Measurements from ENCODE around the gene CCDC24. TPM values are rescaled to one million over a fixed set of nuclear protein-coding genes. Genes with fewer than 3 reads are reported as not detected.
A peak's percentile ranks its signal among the peaks of the same experiment; 100 is the strongest.

The CCDC24 gene
- total RNA-seq, 1 donor from 2014 or later: 9.6 TPM

DNA sequence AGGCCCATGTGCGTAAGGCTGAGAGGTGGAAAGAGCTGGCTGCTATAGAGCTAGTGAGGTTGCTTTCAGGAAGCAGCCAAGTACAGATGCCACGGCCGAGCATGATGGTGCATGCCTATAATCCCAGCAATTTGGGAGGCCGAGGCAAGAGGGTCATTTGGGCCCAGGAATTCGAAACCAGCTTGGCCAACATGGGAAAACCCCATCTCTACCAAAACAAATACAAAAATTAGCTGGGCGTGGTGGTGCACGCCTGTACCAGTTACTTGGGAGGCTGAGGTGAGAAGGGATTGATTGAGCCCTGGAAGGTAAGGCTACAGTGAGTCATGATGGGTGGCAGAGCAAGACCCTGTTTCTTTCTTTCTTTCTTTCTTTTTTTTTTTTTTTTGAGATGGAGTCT lies 2.7 kb downstream of the CCDC24 start:
- no peaks in the 10 kb centered on the region for H3K27me3 ChIP-seq (ENCODE audit: control insufficient read depth, insufficient read depth, low read length)
- no peak overlapping the region for H3K4me3 ChIP-seq (ENCODE audit: low read depth, low read length)
- DNase-seq (ENCODE audit: low read depth): no peak
- TF ChIP-seq, protein P1, sequence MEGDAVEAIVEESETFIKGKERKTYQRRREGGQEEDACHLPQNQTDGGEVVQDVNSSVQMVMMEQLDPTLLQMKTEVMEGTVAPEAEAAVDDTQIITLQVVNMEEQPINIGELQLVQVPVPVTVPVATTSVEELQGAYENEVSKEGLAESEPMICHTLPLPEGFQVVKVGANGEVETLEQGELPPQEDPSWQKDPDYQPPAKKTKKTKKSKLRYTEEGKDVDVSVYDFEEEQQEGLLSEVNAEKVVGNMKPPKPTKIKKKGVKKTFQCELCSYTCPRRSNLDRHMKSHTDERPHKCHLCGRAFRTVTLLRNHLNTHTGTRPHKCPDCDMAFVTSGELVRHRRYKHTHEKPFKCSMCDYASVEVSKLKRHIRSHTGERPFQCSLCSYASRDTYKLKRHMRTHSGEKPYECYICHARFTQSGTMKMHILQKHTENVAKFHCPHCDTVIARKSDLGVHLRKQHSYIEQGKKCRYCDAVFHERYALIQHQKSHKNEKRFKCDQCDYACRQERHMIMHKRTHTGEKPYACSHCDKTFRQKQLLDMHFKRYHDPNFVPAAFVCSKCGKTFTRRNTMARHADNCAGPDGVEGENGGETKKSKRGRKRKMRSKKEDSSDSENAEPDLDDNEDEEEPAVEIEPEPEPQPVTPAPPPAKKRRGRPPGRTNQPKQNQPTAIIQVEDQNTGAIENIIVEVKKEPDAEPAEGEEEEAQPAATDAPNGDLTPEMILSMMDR (IDR thresholded peaks at IDR 0.05; ENCODE audit: insufficient read depth, low read length, poor library complexity, severe bottlenecking): no peak
- H3K36me3 ChIP-seq (ENCODE audit: control insufficient read depth, insufficient read depth, low read length): no peaks in the 10 kb centered on the region

DNA sequence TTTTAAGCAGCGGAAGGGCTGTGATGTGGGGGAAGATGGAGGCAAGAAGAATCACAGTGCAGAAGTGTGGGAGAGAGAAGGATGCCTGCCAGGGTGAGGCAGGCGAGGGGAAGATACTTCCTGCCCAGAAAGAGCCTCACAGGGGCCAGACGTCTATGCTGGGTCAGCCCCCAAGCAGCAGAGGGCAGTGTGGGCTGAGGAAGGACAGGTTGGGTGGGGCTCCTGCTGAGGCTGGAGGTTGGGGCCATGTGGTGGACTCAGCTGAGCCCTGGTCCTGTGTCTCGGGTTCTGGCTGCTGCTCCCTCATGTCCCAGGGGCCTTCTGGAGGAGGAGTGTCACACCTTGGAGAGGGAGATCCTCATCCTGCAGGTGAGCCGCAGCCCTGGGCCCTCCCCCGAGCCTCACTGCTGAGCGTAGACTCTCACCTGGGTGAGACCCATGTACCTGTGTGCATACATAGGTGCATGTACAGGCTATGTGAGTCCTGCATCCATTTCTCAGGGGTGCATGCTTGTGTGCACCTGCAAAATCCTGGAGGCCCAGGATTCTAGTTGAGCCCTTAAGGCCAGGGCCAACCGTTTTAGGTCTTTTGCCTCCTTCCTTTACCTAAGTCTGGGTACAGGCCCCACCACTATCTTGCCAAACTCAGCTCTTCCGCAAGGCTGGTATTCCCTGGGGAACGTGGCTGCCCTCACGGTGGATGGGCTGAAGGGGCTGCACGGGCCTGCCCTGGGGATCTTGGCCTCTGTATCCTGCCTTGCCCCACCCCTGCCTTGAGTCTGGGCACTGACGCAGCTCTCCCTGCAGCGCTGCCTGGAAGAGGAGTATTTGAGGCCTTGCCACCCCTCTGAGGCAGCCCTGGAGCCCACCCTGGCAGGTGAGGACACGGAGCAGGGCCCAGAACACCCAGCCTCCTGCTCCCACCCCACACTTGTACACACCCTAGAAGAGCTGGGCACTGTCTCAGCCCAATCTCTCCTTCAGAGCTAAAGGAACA lies 3.7 kb downstream of the CCDC24 start:
- DNase-seq (ENCODE audit: low read depth): no peak
- no peak overlapping the region for H3K4me3 ChIP-seq (ENCODE audit: low read depth, low read length)
- no peaks in the 10 kb centered on the region for H3K27me3 ChIP-seq (ENCODE audit: control insufficient read depth, insufficient read depth, low read length)
- TF ChIP-seq, protein P1 (IDR thresholded peaks at IDR 0.05; ENCODE audit: insufficient read depth, low read length, poor library complexity, severe bottlenecking): peak; percentile 49
- H3K36me3 ChIP-seq (ENCODE audit: control insufficient read depth, insufficient read depth, low read length): no peaks in the 10 kb centered on the region

DNA sequence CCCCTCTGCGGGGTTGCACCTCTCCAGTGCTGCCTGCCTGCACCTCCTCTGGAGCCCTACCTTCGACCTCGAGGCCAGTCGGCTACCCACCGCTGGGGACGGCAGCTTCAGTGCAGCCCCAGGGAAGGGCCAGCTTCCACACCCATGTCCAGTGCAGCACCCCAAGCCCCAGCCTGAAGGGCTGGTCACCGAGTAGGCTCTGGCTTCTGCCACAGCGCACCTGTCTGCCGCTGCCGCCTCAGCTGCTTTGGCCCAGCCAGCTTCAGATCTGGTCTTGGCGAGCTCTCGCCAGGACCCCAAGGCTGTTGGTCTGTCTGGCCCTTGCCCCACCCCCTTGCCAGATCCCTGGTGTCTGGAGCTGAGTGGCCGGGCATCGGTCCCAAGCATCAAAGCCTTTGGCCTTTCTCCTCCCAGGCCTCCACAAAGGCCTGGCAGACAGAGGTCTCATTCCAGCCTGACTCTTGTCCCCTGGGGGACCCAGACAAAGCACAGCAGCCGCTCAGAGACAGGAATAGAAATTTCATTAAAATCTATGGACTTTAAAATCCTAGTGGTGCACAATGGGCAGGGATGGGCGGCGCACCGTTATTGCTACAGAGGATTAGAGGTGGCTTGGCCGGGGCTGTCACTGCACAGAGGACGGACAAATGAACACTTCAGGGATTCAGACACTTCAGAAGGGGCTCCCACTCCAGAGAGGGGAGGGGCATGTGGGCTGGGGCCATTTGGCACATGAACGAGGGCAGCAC lies 4.8 kb downstream of the CCDC24 start:
- TF ChIP-seq, protein P1 (IDR thresholded peaks at IDR 0.05; ENCODE audit: insufficient read depth, low read length, poor library complexity, severe bottlenecking): no peak
- Histone ChIP-seq H3K36me3 (ENCODE audit: control insufficient read depth, insufficient read depth, low read length) (no peaks in the 10 kb centered on the region), H3K27me3 (ENCODE audit: control insufficient read depth, insufficient read depth, low read length) (no peaks in the 10 kb centered on the region), H3K4me3 (ENCODE audit: low read depth, low read length) (no peak overlapping the region)
- no peak for DNase-seq (ENCODE audit: low read depth)

DNA sequence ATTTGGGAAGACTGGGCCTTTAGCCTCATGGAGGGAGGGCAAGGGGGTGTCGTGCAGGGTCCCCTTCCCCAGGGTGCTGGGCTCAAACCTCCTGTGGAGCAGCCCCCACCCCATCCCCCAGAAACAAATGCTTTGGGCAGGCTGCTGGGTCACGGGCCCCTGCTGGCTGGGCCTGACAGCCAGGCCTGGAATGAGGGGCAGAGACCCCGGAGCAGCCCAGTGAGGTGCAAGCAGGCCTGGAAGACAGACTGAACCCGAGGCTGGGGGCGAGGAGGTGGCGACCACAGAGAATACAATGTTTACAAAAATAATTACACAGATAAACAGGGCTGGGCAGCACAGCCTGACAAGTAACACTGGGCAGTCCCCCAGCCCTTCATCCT lies 5.3 kb downstream of the CCDC24 start:
- TF ChIP-seq, protein P1 (IDR thresholded peaks at IDR 0.05; ENCODE audit: insufficient read depth, low read length, poor library complexity, severe bottlenecking): no peak
- no peak for DNase-seq (ENCODE audit: low read depth)

DNA sequence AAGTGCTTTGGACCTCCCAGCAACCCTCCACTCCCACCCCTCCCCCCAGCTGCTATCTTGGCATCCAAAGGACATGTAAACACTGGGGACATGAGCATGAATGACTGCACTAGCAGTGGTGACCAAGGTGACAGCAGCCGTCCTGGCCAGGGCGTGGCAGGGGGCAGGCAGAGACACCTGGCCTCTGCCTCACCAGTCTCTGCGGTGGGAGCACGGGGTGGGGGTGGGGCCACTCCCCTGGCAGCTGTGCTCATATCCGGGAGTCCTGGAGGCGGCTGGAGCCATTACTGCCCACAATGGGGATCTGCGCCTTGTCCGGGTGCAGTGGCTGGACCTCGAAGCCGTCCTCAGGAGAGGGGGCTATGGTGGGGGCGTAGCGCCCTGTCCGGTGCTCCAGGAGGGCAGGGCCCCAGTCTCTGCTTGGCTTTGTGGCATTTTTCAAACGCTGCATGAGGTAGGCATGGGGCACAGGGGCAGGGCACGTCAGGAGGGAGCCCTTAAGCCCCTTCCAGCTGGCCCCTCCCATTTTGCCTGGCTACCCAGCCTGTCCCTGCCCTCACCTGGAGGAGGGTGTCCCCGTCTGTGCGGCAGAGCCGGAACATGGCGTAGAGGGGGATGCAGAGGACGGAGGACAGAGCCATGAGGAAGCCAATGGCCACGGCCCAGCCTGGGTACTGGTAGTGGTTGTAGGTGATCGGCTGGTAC lies 6.0 kb downstream of the CCDC24 start:
- no peaks in the 10 kb centered on the region for H3K36me3 ChIP-seq (ENCODE audit: control insufficient read depth, insufficient read depth, low read length)
- no peaks in the 10 kb centered on the region for H3K27me3 ChIP-seq (ENCODE audit: control insufficient read depth, insufficient read depth, low read length)
- no peak for DNase-seq (ENCODE audit: low read depth)
- TF ChIP-seq, protein P1 (IDR thresholded peaks at IDR 0.05; ENCODE audit: insufficient read depth, low read length, poor library complexity, severe bottlenecking): no peak
- H3K4me3 ChIP-seq (ENCODE audit: low read depth, low read length): no peak overlapping the region

More for the DNA sequence above, 5.3 kb downstream of the CCDC24 start:
- no peak overlapping the region for H3K4me3 ChIP-seq (ENCODE audit: low read depth, low read length)
- H3K27me3 ChIP-seq (ENCODE audit: control insufficient read depth, insufficient read depth, low read length): no peaks in the 10 kb centered on the region
- no peaks in the 10 kb centered on the region for H3K36me3 ChIP-seq (ENCODE audit: control insufficient read depth, insufficient read depth, low read length)
